HFFc6 (cell line): ENCODE data around the gene DGKH. TPM values are rescaled to one million over a fixed set of nuclear protein-coding genes. Genes with fewer than 3 reads are reported as not detected.
A peak's percentile ranks its signal among the peaks of the same experiment; 100 is the strongest.

ENCODE experiments used
- DNase-seq: peaks from one replicate; pipeline ENCODE4 v3.0.0-alpha.2; 2018
- H3K27ac Mint-ChIP-seq: 2 replicates; pipeline ENCODE4 v1.8.0; 2020; ENCODE audit warnings: mild to moderate bottlenecking, mixed read lengths
- H3K27me3 Mint-ChIP-seq: 2 replicates; pipeline ENCODE4 v1.8.0; 2021; ENCODE audit warnings: mild to moderate bottlenecking, moderate library complexity, mixed read lengths; ENCODE audit not compliant: insufficient read depth
- H3K36me3 Mint-ChIP-seq: 2 replicates; pipeline ENCODE4 v1.8.0; 2021; ENCODE audit warnings: low read depth, mixed read lengths
- H3K4me1 Mint-ChIP-seq: 2 replicates; pipeline ENCODE4 v1.8.0; 2020; ENCODE audit warnings: low read depth, mixed read lengths
- H3K4me3 Mint-ChIP-seq: 2 replicates; pipeline ENCODE4 v1.8.0; 2020; ENCODE audit warnings: mild to moderate bottlenecking, moderate library complexity, mixed read lengths
- H3K9me3 Mint-ChIP-seq: 2 replicates; pipeline ENCODE4 v1.8.0; 2020; ENCODE audit warnings: mild to moderate bottlenecking, mixed read lengths
- total RNA-seq, 6 experiments: library from RNA; stranded (reverse); fragmentation: NEBNext Ultra II Directional; extraction: Animal tissue kit (Norgen Biotek cat#: 25700); gene quantifications; 2 replicates in 1 of 6; 3 replicates in 5 of 6; pipeline ENCODE4 v1.2.3, GENCODE V29; 2021
- TF ChIP-seq, protein P1 (sequence below): fragments of 200-600 bp; sonication (generic); IDR thresholded peaks from 2 replicates; pipeline ENCODE4 v1.5.0; 2021; ENCODE audit warnings: antibody characterized with exemption, mild to moderate bottlenecking

The DGKH gene
- total RNA-seq, 6 experiments from 2014 or later, result 6.9 to 8.7 (median 7.8) TPM

DNA sequence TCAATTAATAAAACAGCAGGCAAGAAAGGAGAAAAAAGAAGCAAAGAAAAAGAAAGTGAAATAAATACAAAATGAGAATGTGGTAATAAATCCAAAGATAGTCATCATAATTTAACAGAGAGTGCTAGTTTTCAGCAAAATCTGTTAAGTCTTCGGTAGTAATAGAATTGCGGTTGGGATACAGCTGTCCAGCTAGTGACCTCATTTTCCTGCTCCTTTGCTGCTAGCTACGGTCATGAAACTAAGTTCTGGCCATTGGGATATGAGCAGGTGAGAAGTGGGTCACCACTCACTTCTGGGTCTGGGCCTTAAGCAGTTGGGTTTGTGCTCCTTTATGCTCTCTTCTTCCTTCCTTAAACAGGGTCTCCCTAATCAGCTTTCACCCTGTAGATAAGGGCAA is 11.7 kb upstream of the DGKH start:
- Mint-ChIP-seq H3K27ac (no peak overlapping the region), H3K36me3 (peaks cover 22% of the 10 kb centered on the region), H3K4me1 (peaks cover 45% of the 10 kb centered on the region), H3K4me3 (no peak overlapping the region), H3K27me3 (peaks cover 1% of the 10 kb centered on the region), H3K9me3 (peaks cover 24% of the 10 kb centered on the region)
- no peak for DNase-seq
- TF ChIP-seq, protein P1, sequence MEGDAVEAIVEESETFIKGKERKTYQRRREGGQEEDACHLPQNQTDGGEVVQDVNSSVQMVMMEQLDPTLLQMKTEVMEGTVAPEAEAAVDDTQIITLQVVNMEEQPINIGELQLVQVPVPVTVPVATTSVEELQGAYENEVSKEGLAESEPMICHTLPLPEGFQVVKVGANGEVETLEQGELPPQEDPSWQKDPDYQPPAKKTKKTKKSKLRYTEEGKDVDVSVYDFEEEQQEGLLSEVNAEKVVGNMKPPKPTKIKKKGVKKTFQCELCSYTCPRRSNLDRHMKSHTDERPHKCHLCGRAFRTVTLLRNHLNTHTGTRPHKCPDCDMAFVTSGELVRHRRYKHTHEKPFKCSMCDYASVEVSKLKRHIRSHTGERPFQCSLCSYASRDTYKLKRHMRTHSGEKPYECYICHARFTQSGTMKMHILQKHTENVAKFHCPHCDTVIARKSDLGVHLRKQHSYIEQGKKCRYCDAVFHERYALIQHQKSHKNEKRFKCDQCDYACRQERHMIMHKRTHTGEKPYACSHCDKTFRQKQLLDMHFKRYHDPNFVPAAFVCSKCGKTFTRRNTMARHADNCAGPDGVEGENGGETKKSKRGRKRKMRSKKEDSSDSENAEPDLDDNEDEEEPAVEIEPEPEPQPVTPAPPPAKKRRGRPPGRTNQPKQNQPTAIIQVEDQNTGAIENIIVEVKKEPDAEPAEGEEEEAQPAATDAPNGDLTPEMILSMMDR, result no peak

DNA sequence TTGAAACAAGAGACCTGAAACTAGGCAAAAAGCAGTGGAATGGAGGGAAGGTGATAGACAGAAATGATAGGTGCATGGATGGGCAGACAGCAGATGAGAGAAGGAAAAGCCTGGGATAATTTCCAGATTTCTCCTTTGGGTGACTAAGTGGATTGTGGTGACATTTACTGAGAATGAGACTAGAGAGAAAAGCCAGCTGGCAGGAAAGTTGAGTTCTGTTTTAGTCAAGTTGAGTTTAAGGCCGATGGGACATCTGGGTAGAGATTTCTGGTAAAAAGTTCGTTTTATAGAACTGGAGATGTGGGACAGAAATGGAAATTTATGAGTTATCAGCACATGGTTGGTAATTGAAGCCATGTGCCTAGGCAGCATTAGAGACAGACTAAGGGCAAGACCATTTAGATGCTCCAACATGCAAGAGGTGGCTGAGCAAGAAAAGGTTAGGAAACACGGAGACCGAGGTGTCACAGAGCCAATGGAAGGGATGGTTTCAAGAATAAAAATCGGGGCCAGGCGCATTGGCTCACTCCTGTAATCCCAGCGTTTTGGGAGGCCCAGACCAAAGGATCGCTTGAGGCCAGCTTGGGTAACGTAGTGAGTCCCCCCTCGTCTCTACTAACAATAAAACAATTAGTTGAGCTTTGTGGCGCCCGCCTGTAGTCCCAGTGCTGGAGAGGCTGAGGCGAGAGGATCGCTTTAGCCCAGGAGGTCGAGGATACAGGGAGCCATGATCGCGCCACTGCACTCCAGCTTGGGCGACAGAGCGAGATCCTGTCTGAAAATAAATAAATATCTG is 9.6 kb upstream of the DGKH start:
- peak; percentile 17 for DNase-seq
- peaks cover 1% of the 10 kb centered on the region for H3K27me3 Mint-ChIP-seq
- H3K9me3 Mint-ChIP-seq, result peaks cover 24% of the 10 kb centered on the region
- H3K36me3 Mint-ChIP-seq, result peaks cover 22% of the 10 kb centered on the region
- H3K4me3 Mint-ChIP-seq, result peak overlapping the region; percentile 94
- H3K4me1 Mint-ChIP-seq, result peaks cover 56% of the 10 kb centered on the region
- H3K27ac Mint-ChIP-seq, result peak overlapping the region; percentile 89
- TF ChIP-seq, protein P1, result no peak

DNA sequence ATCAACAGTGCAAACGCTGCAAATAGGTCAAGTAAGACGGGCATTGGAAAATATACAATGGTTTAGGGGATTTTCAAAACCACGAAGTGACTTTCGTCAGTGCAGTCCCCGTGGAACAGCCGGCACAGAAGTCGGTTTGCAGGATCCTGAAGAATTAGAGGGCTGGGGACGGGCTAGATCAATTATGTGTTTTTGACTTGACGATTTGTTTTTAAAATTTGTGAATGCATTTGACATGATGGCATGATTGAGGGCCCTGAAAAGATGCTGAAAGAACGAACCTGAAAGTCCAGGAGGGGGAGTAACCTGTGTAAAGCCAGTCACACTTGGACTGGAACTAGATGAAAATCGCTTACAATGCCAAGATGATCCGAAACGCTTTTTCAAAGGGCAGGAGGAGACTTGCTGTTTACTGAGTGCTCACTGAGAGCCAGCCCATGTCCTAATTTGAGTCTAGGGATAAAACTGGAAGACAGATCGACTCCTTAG is 8.9 kb upstream of the DGKH start:
- DNase-seq, result no peak

DNA sequence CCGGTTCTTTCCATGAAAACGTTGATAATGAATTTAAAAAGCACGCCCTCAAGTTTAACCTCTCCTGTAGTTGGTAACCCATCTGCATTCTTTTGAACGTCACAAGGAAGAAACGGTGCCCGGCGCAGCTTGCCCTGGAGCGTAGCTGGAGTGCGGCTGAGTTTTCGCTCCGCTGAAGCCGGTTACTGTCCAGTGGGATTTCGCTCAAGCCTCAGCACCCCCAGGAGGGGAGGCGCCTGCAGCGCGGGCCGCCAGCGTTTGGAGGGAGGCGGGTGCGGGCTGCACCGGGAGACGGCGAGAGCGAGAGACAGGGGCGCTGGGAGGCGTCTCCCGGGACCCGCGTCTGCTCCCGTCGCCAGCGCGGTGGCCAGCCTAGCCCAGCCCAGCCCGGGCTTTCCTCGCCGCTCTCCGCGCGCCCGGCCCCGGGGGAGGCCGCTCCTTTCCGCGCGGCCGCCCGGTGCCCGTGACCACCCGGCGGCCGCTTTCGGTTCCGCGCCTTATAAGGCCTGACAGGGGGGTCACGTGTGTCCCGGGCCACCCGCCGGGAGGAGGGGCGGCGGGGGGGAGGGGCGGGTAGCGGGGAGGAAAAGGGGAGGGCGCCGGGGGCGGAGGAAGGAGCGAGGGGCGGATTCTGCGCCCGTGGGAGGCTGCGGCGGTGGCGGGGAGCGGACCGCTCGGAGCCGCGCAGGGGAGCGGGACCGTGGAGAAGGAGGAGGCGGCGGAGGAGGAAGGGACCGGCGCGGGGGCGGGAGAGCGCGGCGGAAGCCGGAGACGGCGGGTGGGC is 8.3 kb upstream of the DGKH start:
- DNase-seq, result peak; percentile 83
- Mint-ChIP-seq H3K27me3 (peaks cover 1% of the 10 kb centered on the region), H3K4me1 (peaks cover 56% of the 10 kb centered on the region)

More for the DNA sequence above, 8.9 kb upstream of the DGKH start:
- TF ChIP-seq, protein P1, result no peak
- H3K36me3 Mint-ChIP-seq, result peaks cover 18% of the 10 kb centered on the region
- peak overlapping the region; percentile 89 for H3K27ac Mint-ChIP-seq
- H3K4me1 Mint-ChIP-seq, result peaks cover 56% of the 10 kb centered on the region
- H3K4me3 Mint-ChIP-seq, result peak overlapping the region; percentile 94
- H3K27me3 Mint-ChIP-seq, result peaks cover 1% of the 10 kb centered on the region
- peaks cover 21% of the 10 kb centered on the region for H3K9me3 Mint-ChIP-seq

DNA sequence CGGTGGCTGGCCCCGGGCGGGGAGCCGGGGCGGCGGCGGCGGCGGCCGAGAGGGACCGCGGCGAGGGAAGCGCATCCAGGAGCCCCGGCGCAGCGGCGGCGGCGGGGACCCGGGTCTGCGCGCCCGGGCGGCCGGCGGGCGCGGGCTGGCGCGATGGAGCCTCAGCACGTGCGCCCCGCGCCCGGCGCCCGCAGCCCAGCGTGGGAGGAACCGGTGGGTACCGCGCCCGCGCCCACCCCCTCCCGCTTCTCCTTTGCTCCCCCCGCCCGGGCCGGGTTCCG is 7.8 kb upstream of the DGKH start:
- Mint-ChIP-seq H3K27ac (no peak overlapping the region), H3K27me3 (peaks cover 1% of the 10 kb centered on the region), H3K36me3 (peaks cover 9% of the 10 kb centered on the region), H3K4me3 (peak overlapping the region; percentile 93), H3K4me1 (peaks cover 57% of the 10 kb centered on the region), H3K9me3 (peaks cover 9% of the 10 kb centered on the region)
- no peak for DNase-seq
- TF ChIP-seq, protein P1, result no peak

More for the DNA sequence above, 8.3 kb upstream of the DGKH start:
- peaks cover 14% of the 10 kb centered on the region for H3K9me3 Mint-ChIP-seq
- H3K4me3 Mint-ChIP-seq, result peak overlapping the region; percentile 94
- H3K27ac Mint-ChIP-seq, result peak overlapping the region; percentile 89
- peaks cover 15% of the 10 kb centered on the region for H3K36me3 Mint-ChIP-seq
- TF ChIP-seq, protein P1, result no peak; the same call in 1 of the 2 replicates
